Subcutaneous adipose tissue (tissue), 4 donors: ENCODE data around the gene KRT3. TPM values are rescaled to one million over a fixed set of nuclear protein-coding genes. Genes with fewer than 3 reads are reported as not detected.

Experiments used
- CTCF ChIP-seq: fragments of 450-650 bp; IDR thresholded peaks from one replicate; pipeline ENCODE4 v1.5.1; 2016; ENCODE audit warnings: low read depth, mild to moderate bottlenecking, control low read depth, antibody characterized with exemption, moderate library complexity
- small RNA-seq: library from RNA; depleted of rRNA; stranded (forward); fragments of <200 nt; gene quantifications from one replicate; pipeline ENCODE3, GENCODE V24; 2016
- total RNA-seq, 4 donors: library from RNA; depleted of rRNA; stranded (reverse); fragments of >200 nt; gene quantifications; one replicate each; pipeline ENCODE4 v1.1.0, GENCODE V29; 2016

KRT3 gene
- total RNA-seq, 4 donors from 2014 or later: not detected

- no peak for TF ChIP-seq CTCF
These were observed 53.7 kb downstream of the KRT3 start for GRCh38 chr12:52742196-52742580.

- TF ChIP-seq CTCF: no peak
These were observed 54.3 kb downstream of the KRT3 start for GRCh38 chr12:52741375-52742195.

GRCh38 chr12:52740584-52740983, 55.3 kb downstream of the KRT3 start:
- TF ChIP-seq CTCF: no peak

GRCh38 chr12:52739963-52740362, 56.0 kb downstream of the KRT3 start:
- no peak for TF ChIP-seq CTCF

Small RNAs within 50 kb of the gene (small RNA-seq; reads per million reads assigned to genes)
- gene AC107016.2: not detected

Other genes starting within 250 kb of the KRT3 start
- not detected for gene KRT71, start 243.0 kb downstream of the KRT3 start, total RNA-seq
- not detected for gene KRT74, start 222.3 kb downstream of the KRT3 start, total RNA-seq
- gene KRT72, start 194.7 kb downstream of the KRT3 start, total RNA-seq: not detected
- not detected for gene KRT73, start 177.6 kb downstream of the KRT3 start, total RNA-seq
- gene KRT2, start 143.9 kb downstream of the KRT3 start, total RNA-seq: not detected
- under 1 TPM in 1 of 4 donors, not detected in 3; 0.38 TPM for gene KRT1, start 115.7 kb downstream of the KRT3 start, total RNA-seq
- 1 to 10 TPM in 1 of 4 donors, under 1 TPM in 1, not detected in 2; 0.17 to 1.5 TPM for gene KRT77, start 92.6 kb downstream of the KRT3 start, total RNA-seq
- gene KRT76, start 18.8 kb downstream of the KRT3 start, total RNA-seq: not detected
- gene KRT4, start 18.0 kb upstream of the KRT3 start, total RNA-seq: not detected
- 1 to 10 TPM in 2 of 4 donors, under 1 TPM in 1, not detected in 1; 0.22 to 3.6 (median 2.0) TPM for gene KRT79, start 38.2 kb upstream of the KRT3 start, total RNA-seq
- gene KRT78, start 52.9 kb upstream of the KRT3 start, total RNA-seq: not detected
- gene KRT8, start 109.0 kb upstream of the KRT3 start, total RNA-seq: 10 to 100 TPM in 2 of 4 donors, 1 to 10 TPM in 2; 5.5 to 11.7 (median 8.7) TPM
- 1 to 10 TPM; 3.2 to 9.2 (median 6.5) TPM for gene KRT18, start 153.0 kb upstream of the KRT3 start, total RNA-seq
- 100 to 1,000 TPM; 471 to 677 (median 528) TPM for gene EIF4B, start 210.3 kb upstream of the KRT3 start, total RNA-seq